GM18517 (cell line): Measurements from ENCODE around the gene FTCD.

Experiments used
- ATAC-seq: cut with Tn5 transposase; IDR thresholded peaks from one replicate; pipeline ENCODE4 v1.9.1; 2021; ENCODE audit warnings: mild to moderate bottlenecking, moderate library complexity; ENCODE audit not compliant: unreplicated experiment

Gene FTCD

DNA sequence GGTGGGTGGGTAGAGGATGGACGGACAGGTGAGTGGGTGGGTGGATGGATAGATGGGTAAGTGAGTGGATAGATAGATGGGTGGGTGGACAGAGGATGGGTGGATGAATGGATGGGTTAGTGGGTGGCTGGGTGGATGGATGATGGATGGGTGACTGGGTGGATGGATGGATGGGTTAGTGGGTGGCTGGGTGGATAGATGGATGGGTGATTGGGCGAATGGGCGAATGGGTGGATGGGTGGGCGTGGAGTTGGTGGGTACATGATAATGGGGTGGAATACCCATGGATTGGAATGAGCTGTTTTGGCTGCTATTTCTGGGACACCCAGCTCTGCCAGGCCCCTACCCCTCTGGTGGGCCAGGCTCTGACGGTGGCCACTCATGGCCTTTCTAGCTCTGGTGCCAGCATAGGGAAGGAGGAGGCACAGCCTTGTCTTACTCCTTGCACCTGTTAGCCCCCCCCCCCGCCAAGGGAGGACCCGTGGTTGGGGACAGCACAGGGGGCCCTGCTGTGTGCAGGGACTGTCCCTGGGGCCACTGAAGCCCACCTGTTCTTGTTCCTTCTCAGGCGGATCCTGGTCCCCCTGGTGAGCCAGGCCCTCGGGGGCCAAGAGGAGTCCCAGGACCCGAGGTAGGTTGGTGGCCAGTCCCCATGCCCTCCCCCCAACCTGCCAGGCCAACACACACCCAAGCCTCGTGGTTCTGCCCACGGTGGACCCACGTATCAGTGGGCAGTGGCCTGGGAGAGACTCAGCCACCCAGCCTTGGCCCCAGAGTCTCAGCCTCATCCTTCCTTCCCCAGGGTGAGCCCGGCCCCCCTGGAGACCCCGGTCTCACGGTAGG lies 31.1 kb downstream of the FTCD start:
- ATAC-seq, result no peak

DNA sequence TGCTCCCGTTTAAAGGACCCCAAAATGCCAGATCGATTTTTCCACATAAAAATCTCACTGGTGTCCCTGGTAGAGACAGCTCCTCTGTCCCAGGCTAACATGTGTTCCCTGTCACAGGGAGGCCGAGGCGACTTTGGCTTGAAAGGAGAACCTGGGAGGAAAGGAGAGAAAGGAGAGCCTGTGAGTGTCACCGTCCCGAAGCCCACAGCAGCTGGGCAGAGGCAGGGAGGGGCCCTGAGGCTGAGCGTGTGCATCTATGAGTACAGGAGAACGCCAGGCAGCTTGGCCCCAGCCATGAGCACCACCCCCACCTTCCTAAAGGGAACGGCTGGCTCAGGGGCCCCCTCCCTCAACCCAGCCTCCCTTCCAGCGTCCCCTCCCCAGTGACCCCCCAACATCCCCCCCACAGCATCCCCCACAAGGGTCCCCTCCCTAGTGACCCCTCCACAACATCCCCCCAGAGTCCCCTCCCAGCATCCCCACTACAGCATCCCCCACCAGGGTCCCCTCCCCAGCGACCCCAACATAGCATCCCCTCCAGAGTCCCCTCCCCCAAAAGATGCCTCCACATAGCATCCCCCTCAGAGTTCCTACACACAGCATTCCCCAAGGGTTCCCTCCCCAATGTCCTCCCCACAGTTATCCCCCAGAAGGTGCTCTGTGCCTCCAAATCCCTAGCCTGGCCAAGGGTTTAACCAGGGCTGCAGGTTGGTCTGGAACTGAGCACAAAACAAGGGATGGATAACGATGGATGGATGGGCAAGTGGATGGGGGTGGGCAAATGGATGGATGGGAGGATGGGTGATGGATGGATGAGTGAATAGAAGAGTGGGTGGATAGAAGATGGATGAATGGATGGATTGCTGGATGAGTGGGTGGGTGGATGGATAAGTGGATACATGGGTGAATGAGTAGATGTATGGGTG lies 32.4 kb downstream of the FTCD start:
- ATAC-seq, result no peak

DNA sequence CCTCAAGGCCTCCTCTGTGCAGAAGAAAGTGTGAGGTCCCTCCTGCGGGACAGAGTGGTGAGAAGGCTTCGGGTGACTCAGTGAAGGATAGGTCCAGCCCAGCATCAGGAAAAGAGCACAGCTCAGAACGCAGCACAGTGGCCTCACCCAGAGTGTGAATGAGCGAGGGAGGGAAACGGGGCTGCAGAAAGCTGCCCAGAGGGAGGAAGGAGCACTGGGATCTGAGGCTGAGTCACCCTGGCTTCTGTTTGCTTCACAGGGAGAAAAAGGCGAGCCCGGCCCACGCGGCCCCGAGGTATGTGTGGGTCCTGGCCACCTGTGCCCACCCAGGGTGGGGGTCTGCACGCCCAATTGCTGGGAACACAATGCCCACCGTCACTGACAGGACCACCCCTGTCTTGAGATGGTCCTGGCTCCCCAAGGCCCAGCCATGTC lies 33.1 kb downstream of the FTCD start:
- no peak for ATAC-seq

DNA sequence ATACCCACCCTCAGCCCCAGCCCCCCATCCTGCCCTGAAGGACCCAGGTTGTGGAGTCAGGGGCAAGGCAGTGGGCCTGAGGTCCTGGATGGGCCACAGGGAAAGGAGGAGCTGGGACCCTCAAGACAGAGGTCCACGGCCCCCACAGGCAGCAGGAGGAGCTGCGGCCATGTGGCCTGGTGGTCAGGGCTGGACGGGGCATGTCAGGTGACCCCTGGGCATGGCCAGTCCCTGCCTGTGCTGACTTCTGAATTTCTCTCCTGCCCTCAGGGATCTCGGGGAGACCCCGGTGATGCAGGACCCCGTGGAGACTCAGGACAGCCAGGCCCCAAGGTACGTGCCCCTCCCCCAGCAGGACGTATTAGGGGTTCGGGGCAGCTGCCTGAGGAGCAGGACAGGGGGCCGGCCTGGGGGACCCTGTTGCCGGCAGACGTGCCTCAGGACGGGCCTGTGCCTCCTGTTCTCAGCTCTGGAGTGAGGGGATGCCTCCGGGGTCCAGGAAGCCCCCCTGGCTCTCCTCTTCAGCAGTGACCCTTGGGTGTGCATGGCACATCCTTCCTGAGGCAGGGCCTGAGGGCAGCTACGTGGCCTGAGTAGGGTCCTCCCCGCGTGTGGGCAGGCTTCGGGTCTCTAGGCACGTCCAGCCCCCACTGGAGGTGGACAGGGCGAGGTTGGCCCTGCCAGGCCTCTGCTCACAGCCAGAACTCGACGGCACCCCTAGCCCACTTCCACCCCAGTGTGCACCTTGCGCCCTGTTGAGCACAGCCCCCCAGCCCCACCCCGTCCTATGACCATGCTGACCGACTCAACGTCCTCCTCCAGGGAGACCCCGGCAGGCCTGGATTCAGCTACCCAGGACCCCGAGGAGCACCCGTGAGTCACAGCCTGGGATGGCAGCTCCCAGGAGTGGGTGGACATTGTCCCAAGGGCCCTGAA lies 33.8 kb downstream of the FTCD start:
- ATAC-seq, result no peak

DNA sequence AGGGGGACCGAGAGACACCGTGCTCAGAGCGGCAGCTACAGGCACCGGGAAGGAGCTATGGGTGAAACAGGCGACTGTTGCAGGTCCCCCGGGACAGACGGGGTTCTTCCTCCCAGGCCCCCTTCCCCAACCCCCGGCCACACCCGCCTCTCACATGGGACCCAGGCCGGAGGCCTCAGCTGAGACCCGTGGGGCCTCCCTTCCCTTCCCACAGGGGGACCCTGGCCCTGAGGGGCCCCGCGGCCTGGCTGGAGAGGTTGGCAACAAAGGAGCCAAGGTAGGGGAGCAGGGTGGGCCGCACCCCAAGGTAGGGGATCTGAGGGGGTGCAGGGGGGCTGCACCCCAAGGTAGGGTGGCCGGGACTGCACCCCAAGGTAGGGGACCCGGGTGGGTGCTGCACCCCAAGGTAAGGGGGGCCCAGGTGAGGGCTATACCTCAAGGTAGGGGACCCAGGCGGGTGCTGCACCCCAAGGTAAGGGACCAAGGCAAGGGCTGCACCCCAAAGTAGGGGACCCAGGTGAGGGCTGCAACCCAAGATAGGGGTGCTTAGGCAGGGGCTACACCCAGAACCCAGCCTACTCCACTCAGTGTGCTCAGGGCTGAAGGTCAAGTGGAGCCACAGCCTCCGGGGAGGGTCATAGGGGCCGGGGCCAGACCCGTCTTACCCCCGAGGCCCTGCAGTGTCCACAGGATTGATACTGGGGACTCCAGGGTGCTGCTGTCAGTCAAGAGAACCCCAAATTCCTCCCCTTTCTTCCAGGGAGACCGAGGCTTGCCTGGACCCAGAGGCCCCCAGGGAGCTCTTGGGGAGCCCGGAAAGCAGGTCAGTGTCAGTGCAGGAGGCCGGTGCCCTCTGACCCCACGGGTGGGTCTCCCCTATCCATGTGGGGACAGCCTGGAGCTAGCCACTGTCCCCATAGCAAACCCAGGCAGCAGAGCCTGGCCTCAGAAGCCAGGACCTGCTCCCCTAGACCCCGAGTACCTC lies 34.8 kb downstream of the FTCD start:
- ATAC-seq, result no peak

DNA sequence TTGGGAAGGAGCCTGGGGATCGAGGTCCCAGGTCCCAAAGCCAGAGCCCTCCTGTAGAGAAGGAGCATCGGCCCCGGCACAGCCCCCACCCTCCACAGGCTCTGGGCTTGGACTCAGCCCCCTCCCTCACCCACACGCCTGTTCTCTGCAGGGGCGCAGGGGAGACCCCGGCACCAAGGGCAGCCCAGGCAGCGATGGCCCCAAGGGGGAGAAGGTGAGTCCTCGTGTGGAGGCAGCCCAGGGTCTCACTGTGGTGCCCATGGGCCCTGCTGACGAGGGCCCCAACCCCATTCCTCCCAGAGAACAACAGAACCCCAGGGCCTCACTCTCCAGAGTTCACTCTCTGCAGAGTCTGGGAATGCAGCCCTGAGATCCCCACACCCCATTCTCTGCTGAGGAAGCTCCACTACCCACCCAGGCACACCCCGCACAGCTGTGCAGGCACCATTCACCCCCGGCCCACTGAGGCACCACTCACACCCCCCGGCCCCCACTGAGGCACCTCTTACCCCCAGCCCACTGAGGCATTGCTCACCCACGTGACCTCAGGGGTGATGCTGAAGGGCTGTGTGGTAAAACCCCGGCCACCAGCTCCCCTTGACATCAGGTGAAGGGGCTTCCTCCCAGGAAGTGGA lies 35.6 kb downstream of the FTCD start:
- no peak for ATAC-seq

DNA sequence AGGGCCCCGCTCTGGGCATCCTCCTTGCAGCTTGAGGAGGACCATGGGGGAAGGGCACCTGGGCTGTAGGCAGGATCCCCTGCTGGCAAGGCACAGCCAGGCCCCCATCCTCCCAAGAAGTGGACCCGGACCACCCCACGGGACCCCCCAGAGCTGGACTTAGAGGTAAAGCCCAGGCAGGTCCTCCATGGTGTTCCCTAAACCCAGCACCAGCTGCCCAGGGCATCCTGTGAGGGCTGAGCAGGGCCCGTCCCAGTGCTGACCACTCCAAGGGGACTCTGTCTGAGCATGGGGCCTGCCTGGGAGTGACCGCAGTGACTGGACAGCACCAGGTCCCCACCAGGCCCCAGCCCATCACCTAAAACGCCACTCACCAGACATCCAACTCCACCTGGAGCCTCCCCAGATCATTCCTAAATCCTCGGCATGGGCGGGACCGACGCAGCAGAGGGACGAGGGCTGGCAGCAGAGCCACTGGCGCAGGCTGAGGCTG lies 36.2 kb downstream of the FTCD start:
- no peak for ATAC-seq

DNA sequence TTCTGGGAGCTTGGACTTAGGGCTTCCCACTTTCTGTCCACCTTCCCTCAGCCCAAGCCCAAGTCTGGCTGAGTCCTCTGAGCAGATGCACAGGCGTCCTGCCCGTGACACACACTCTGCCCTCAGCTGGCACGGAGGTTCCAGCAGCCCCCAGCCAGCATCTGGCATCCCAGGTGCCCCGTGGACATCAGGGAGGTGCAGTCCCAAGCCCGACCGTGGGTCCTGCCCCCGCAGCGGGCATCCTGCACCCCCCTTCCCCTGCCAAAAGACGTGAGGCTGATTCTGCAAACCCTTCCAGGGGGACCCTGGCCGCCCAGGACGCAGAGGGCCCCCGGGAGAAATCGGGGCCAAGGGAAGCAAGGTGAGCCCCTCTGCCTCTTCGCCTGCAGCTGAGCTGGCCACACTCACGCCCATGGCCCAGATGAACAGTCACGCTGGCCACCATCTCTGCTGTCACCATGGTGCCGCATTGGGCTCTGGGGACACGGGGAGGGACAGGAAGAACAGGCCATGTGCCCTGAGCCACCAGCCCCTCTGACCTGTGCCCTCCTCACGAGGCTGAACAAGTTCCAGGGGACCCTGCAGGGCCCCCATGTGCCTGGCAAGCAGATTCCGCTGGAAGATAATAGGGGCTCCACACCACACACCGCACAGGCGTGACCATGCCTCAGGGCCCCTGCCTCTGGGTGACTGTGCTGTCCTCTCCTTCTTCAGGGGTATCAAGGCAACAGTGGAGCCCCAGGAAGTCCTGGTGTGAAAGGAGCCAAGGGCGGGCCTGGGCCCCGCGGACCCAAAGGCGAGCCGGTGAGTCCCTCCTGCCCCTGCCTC lies 36.8 kb downstream of the FTCD start:
- no peak for ATAC-seq

DNA sequence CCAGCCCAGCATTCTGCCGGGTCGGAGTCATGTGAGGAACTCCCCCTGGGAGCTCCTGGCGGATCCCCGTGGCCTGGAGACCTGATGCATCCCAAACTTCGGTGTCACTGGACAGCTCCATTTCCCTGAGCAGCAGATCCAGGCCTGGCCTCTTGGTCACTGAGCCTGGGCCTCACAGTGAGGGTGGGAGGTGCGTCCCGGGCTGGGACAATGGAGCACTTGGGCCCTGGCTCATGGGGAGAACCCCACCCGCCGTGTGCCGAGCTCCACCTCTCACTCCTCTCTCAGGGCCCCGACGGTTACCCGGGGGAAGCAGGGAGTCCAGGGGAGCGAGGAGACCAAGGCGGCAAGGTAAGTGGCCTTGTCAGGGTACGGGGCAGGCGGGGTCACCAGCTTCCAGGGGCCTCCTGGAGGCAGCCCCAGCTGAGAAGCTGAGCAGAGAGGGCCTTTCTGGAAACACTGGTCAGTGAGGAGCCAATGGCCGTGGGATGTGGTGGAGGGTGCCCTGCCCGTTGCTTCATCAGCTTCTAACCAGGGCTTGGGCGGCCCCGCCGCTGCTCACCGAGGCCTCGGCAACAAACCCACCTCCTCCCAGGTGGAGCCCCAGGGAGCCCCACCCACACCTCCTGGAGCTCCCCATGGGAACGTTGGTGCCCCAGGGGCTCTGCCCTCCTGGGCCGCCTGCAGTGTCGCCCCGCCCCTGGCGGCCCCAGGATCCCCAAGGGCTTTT lies 37.6 kb downstream of the FTCD start:
- no peak for ATAC-seq

DNA sequence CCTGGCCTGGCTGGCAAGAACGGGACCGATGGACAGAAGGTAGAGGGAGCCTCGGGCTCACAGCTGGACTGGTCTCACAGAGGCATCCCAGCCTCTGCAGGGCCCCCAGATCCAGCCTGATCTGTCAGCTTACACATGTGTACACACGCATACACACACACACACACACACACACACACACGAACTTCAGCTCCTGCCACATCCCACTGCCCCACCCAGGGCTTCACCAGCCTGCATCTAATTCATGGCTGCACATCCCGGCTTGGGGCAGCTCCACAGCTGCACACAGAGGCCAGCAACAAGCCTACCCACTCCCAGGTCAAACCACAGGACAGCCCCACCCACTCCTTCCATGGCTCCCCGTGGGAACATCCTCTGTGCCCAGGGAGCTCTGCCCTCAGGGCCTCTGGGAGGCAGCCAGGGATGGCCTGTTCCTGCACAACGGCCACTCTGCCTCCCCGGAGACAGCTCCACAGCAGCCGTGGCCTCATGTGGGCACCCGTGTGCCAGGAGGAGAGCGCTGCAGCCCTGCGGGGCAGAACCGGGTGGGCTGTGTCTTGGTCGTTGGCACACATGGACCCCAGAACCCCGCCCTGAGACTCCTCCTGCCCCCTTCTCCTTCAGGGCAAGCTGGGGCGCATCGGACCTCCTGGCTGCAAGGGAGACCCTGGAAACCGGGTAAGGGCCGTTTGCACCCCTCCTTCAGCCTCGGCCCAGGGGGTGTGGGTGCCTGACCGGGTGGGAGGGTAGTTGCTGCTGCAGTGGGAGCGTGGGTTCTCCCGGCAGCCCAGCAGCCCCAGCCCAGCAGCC lies 38.4 kb downstream of the FTCD start:
- ATAC-seq, result no peak

DNA sequence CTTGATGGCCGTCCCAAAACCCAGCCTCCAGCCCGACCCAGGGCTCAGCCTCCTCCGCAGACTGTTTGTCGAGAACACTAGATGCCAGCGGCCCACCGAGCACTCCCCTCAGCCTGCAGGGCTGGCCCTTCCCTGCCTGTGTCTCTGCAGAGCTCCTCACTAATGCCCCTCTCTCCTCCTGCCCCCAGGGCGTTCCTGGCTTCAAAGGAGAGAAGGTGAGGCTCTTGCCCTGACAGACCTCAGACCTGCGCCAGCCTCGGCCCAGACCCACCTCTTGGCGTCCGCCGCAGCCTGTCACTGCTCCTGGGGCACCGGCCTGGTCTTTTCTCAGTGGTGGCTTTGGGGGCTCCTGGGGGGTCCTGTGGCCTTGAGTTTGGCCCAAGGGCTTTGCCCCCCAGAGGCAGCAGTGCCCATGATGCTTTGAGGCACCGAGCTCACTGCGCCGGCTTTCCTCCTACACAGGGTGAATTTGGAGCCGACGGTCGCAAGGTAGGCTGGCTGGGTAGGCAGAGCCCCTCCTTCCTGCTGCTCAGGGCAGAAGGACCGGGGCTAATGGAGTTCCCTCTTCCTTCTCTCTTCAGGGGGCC lies 39.1 kb downstream of the FTCD start:
- no peak for ATAC-seq

DNA sequence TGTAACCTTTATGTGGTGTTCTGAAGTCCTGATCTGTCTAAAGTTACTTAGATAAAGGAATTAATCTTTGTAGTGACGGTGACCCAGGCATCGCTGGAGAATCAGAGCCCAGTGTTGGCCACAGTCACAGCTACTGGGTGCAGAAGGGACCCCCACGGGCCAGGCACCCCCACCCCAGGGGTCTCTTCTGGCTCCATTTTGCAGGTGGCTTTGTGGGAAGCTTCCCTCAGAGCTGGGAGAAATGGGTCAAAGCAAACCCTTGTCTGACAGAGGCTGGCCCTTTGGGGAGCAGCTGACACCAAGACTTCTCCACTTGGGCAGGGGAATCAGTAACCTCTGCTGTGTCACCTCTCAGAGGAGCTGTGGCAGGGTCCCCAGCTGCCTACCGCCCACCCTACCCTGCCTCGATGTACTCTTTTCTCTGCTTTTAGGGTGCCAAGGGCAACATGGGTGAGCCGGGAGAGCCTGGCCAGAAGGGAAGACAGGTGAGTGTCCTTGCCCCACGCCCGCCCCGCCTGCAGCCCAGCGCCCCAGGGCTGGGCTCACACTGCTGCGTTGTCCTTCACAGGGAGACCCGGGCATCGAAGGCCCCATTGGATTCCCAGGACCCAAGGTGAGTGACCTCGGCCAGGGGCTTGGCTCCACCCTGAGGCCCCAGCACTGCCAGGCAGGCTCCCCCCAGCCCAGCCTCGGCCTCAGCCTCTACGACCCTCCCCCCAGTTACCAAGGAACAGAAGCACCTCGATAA lies 39.8 kb downstream of the FTCD start:
- no peak for ATAC-seq

DNA sequence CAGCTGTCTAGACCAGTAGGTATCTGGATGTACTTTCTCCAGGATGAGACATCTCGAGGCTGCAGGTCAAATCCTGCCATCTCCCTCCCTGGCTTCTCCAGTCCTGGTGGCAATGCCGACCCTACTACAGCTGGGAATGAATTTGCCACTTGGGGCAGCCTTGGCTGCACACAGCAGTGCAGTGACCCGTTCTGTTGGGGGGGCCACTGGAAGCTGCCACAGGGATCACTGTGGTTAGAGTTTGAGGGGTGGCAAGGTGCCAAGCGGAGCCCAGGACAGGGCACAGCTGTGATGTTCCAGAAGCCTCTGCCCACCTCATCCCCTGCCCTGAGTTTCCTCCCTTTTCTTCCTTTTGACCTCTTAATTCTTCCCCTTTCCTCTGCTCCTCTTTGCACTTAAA lies 40.4 kb downstream of the FTCD start:
- ATAC-seq, result no peak

DNA sequence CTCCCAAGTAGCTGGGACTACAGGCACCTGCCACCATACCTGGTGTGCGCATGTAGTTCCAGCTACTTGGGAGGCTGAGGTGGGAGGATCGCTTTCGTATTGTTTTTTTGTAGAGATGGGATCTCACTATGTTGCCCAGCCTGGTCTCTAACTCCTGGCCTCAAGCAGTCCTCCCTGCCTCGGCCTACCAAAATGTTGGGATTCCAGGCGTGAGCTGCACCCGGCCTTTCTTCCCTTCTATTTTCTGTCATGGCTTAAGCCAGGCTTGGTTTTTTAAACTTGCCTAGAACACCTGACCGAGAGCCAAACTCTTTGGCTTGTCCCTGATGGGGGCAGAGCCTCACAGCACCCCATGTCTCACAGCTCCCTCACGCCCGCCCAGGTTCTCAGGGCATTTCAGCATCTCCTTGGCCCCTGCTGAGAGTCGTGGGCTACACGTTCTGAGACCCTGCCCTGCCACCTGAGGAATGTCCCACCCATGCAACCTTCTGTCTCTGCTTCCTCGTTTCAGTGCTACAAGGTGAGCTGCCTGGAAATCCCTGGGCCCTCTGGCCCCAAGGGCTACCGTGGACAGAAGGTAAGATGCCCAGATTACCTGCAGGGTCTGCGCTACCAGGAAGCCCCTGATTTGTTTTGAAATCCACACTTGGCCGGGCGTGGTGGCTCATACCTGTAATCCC lies 41.7 kb downstream of the FTCD start:
- ATAC-seq, result no peak

DNA sequence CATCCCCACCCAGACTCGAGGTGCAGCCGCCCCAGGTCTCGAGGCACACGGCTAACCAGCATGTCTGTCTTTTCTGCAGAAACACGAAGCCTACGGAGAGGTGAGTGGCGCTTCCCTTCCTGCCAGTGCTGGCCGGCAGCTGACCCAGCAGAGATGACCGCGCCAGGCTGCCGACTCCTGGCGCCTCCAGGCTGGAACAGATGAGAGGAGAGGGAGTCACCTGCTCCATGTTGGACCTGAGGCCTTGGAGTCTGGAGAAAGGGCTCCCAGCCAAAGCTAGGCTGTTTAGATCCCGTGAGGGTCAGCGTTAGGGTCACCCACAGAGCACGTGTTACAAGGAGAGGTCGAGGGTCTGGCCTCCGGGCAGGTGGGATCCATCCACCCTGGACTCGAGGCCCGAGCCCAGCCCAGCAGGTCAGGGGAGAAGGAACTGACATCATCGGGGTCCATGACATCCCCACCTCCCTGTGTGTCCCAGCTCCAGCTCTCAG lies 42.6 kb downstream of the FTCD start:
- ATAC-seq, result no peak
